CD14-positive monocyte (primary cell): ENCODE results near the gene MVB12B. TPM values are rescaled to one million over a fixed set of nuclear protein-coding genes. Genes with fewer than 3 reads are reported as not detected.

Experiments used
- DNase-seq, 3 donors: peaks; one replicate each; pipeline ENCODE4 v3.0.0-alpha.2; 2011 to 2022
- H2AFZ ChIP-seq: 2 replicates; pipeline ENCODE4 v1.6.0; 2012; ENCODE audit warnings: mild to moderate bottlenecking, low read depth, low read length, inconsistent platforms; ENCODE audit not compliant: insufficient read depth, poor library complexity, severe bottlenecking
- H3K27ac ChIP-seq, 2 donors: 1 replicate in 1 of 2; 2 replicates in 1 of 2; pipeline ENCODE4 v1.5.1; 2012 to 2013; ENCODE audit warnings: low read length in 2 of 2, control low read depth in 1 of 2, inconsistent platforms in 1 of 2, low read depth in 1 of 2, mild to moderate bottlenecking in 1 of 2
- H3K27me3 ChIP-seq, 2 donors: one replicate each; pipeline versions ENCODE4 v1.6.0 to v1.6.1; 2011 to 2013; ENCODE audit warnings: low read length in 2 of 2; ENCODE audit not compliant: control insufficient read depth in 2 of 2, insufficient read depth in 2 of 2
- H3K36me3 ChIP-seq, 2 donors: replicated peaks in 1 of 2; 1 replicate in 1 of 2; 2 replicates in 1 of 2; pipeline versions ENCODE4 v1.5.1 to v1.6.1; 2012 to 2013; ENCODE audit warnings: low read length in 2 of 2, control low read depth in 1 of 2, inconsistent platforms in 1 of 2, mild to moderate bottlenecking in 1 of 2; ENCODE audit not compliant: insufficient read depth in 2 of 2, control insufficient read depth in 1 of 2
- H3K4me1 ChIP-seq, 2 donors: 1 replicate in 1 of 2; 2 replicates in 1 of 2; pipeline versions ENCODE4 v1.5.1 to v1.6.1; 2012 to 2013; ENCODE audit warnings: low read length in 2 of 2, control low read depth in 1 of 2, inconsistent platforms in 1 of 2, mild to moderate bottlenecking in 1 of 2, moderate library complexity in 1 of 2; ENCODE audit not compliant: insufficient read depth in 2 of 2, control insufficient read depth in 1 of 2
- H3K4me2 ChIP-seq: replicated peaks from 2 replicates; pipeline ENCODE3; 2012; ENCODE audit warnings: low read length, moderate library complexity, mild to moderate bottlenecking; ENCODE audit not compliant: poor library complexity, severe bottlenecking; ENCODE audit errors: extremely low read depth
- H3K4me3 ChIP-seq, 3 experiments: fragments of 200-600 bp in 1 of 3; sonication (generic) in 1 of 3; replicated peaks in 1 of 3; 1 replicate in 2 of 3; 2 replicates in 1 of 3; pipeline ENCODE4 v1.5.1; 2011 to 2013; ENCODE audit warnings: low read length in 3 of 3, mild to moderate bottlenecking in 3 of 3, control low read depth in 2 of 3, low read depth in 2 of 3, inconsistent platforms in 1 of 3, moderate library complexity in 1 of 3
- H3K79me2 ChIP-seq: 2 replicates; pipeline ENCODE4 v1.6.0; 2012; ENCODE audit warnings: mild to moderate bottlenecking, control low read depth, inconsistent platforms, low read length, moderate library complexity; ENCODE audit not compliant: insufficient read depth
- H3K9ac ChIP-seq: 2 replicates; pipeline ENCODE4 v1.6.0; 2017; ENCODE audit warnings: low read length, mild to moderate bottlenecking; ENCODE audit not compliant: insufficient read depth, poor library complexity, severe bottlenecking
- H3K9me3 ChIP-seq, 2 donors: replicated peaks in 1 of 2; 1 replicate in 1 of 2; 2 replicates in 1 of 2; pipeline versions ENCODE4 v1.5.1 to v1.6.1; 2012 to 2013; ENCODE audit warnings: low read length in 2 of 2, control low read depth in 1 of 2; ENCODE audit not compliant: control insufficient read depth in 1 of 2, insufficient read depth in 1 of 2
- H4K20me1 ChIP-seq: 2 replicates; pipeline ENCODE4 v1.6.0; 2012; ENCODE audit warnings: mild to moderate bottlenecking, low read length, control low read depth, moderate library complexity; ENCODE audit not compliant: insufficient read depth
- H3K27ac Mint-ChIP-seq, 7 donors: one replicate each; pipeline ENCODE4 v1.8.0; 2020; ENCODE audit warnings: mild to moderate bottlenecking in 7 of 7, mixed read lengths in 7 of 7, moderate library complexity in 6 of 7, inconsistent platforms in 2 of 7
- H3K27me3 Mint-ChIP-seq, 3 donors: one replicate each; pipeline ENCODE4 v1.8.0; 2021 to 2022; ENCODE audit warnings: low read depth in 3 of 3, mild to moderate bottlenecking in 3 of 3, mixed read lengths in 3 of 3, moderate library complexity in 3 of 3, inconsistent platforms in 1 of 3
- H3K36me3 Mint-ChIP-seq, 2 donors: one replicate each; pipeline ENCODE4 v1.8.0; 2020; ENCODE audit warnings: mixed read lengths in 2 of 2, inconsistent platforms in 1 of 2, mild to moderate bottlenecking in 1 of 2
- H3K4me1 Mint-ChIP-seq: one replicate; pipeline ENCODE4 v1.8.0; 2020; ENCODE audit warnings: mild to moderate bottlenecking, mixed read lengths
- H3K4me3 Mint-ChIP-seq, 2 donors: one replicate each; pipeline ENCODE4 v1.8.0; 2020; ENCODE audit warnings: mild to moderate bottlenecking in 2 of 2, mixed read lengths in 2 of 2, moderate library complexity in 1 of 2
- H3K9me3 Mint-ChIP-seq, 7 donors: one replicate each; pipeline ENCODE4 v1.8.0; 2020 to 2022; ENCODE audit warnings: mixed read lengths in 7 of 7, mild to moderate bottlenecking in 6 of 7, moderate library complexity in 6 of 7, inconsistent platforms in 2 of 7
- CTCF ChIP-seq: fragments of 200-600 bp; IDR thresholded peaks from one replicate; pipeline ENCODE4 v1.8.0; 2022; ENCODE audit warnings: antibody characterized with exemption, mild to moderate bottlenecking
- WGBS: methylation state at CpG from one replicate; pipeline ENCODE4 v1.1.5; 2013; ENCODE audit warnings: missing lambda C conversion rate; ENCODE audit not compliant: insufficient coverage; 5-methylcytosine and 5-hydroxymethylcytosine counted together
- intact Hi-C, 2 donors: fragments of 100-400 bp; cut with micrococcal nuclease; formaldehyde crosslinking; loops; one replicate each; pipeline versions ENCODE4 v1.15.0 to v1.15.1; 2023
- polyA plus RNA-seq, 3 donors: library from polyadenylated mRNA; depleted of rRNA in 1 of 3; unstranded in 2 of 3; stranded (reverse) in 1 of 3; fragments of 300-500 nt in 2 of 3; fragments of >200 nt in 1 of 3; fragmentation: Illumina TruSeq in 2 of 3; gene quantifications; 1 replicate in 2 of 3; 2 replicates in 1 of 3; pipeline ENCODE4 v1.2.3, GENCODE V29; 2012 to 2021

MVB12B gene
- polyA plus RNA-seq, 3 donors = 2.8 to 8.1 (median 3.5) TPM

GRCh38 chr9:126503333-126504085 lies 176.9 kb downstream of the MVB12B start:
- Histone ChIP-seq H3K4me1 (peaks cover 17 to 26% of the 10 kb centered on the region in 2 donors), H3K4me2 (no peak overlapping the region), H3K36me3 (peaks cover 5 to 15% of the 10 kb centered on the region in 2 donors), H3K4me3 (no peak overlapping the region), H2AFZ (no peak overlapping the region), H3K79me2 (no peaks in the 10 kb centered on the region), H3K9ac (no peak overlapping the region), H4K20me1 (peaks cover 15% of the 10 kb centered on the region), H3K27ac (no peak overlapping the region), H3K27me3 (peaks cover 0 to 15% of the 10 kb centered on the region in 2 donors), H3K9me3 (no peaks in the 10 kb centered on the region)
- no peak for TF ChIP-seq CTCF
- no peak overlapping the region for H3K4me3 Mint-ChIP-seq
- H3K27me3 Mint-ChIP-seq = peaks cover 11 to 19% (median 17%) of the 10 kb centered on the region in 3 donors
- intact Hi-C loops = no loop called here
- DNase-seq = no peak
- WGBS = 97% methylated on average over 19 of the region's 28 CpGs
- H3K9me3 Mint-ChIP-seq = peaks cover 0 to 2% (median 0%) of the 10 kb centered on the region in 7 donors
- H3K36me3 Mint-ChIP-seq = peaks cover 4 to 27% of the 10 kb centered on the region in 2 donors
- H3K27ac Mint-ChIP-seq = no peak overlapping the region
- peaks cover 17% of the 10 kb centered on the region for H3K4me1 Mint-ChIP-seq

- H3K27me3 ChIP-seq = peaks cover 0 to 15% of the 10 kb centered on the region in 2 donors
- H2AFZ ChIP-seq = no peak overlapping the region
- H3K4me1 ChIP-seq = peaks cover 15 to 18% of the 10 kb centered on the region in 2 donors
- no peaks in the 10 kb centered on the region for H3K79me2 ChIP-seq
- H3K4me3 ChIP-seq = no peak overlapping the region
- intact Hi-C loops = no loop called here
- no peak overlapping the region for H3K27ac ChIP-seq
- DNase-seq = no peak
- TF ChIP-seq CTCF = no peak
- no peak overlapping the region for H3K4me3 Mint-ChIP-seq
- no peak overlapping the region for H3K27ac Mint-ChIP-seq
- 95% methylated on average over 20 of the region's 31 CpGs for WGBS
- H3K9ac ChIP-seq = no peak overlapping the region
- H3K9me3 ChIP-seq = no peaks in the 10 kb centered on the region
- H3K36me3 Mint-ChIP-seq = peaks cover 4 to 27% of the 10 kb centered on the region in 2 donors
- H4K20me1 ChIP-seq = peaks cover 15% of the 10 kb centered on the region
- H3K27me3 Mint-ChIP-seq = peaks cover 10 to 21% (median 15%) of the 10 kb centered on the region in 3 donors
- peaks cover 5 to 15% of the 10 kb centered on the region in 2 donors for H3K36me3 ChIP-seq
- peaks cover 0 to 2% (median 0%) of the 10 kb centered on the region in 7 donors for H3K9me3 Mint-ChIP-seq
- peaks cover 12% of the 10 kb centered on the region for H3K4me1 Mint-ChIP-seq
- H3K4me2 ChIP-seq = no peak overlapping the region
Measured at GRCh38 chr9:126504086-126504976, 177.7 kb downstream of the MVB12B start.
